MM.1S (cell line): Measurements from ENCODE around the gene TNFRSF1A.

ENCODE experiments used
- CTCF ChIP-seq: fragments of 300-600 bp; sonication (generic); IDR thresholded peaks from 2 replicates; pipeline ENCODE4 v1.5.1; 2016; ENCODE audit warnings: antibody characterized with exemption, low read length, mixed read lengths
- EZH2phosphoT487 ChIP-seq: fragments of 300-600 bp; sonication (generic); IDR thresholded peaks from 2 replicates; pipeline ENCODE4 v1.6.1; 2018; ENCODE audit warnings: antibody characterized with exemption, low read length

- TF ChIP-seq CTCF: no peak
- TF ChIP-seq EZH2phosphoT487: no peak
These were observed 3.6 kb upstream of the TNFRSF1A start for GRCh38 chr12:6345319-6346091.
